ENCODE results near the gene SULF2.
A peak's percentile ranks its signal among the peaks of the same experiment; 100 is the strongest.
"Not testable (repeated sequence)": the region's sequence is repeated elsewhere in the genome, so short reads cannot be mapped to it uniquely, and the experiment has no call there.

Gene SULF2

GRCh38 chr20:47785311-47785853, at the start of gene SULF2:
Gene SULF2 (minus strand): TSS chr20:47785481. CDS start chr20:47757363, 28,118 bp downstream.
- DNase-seq, result peak; percentile 7

GRCh38 chr20:47831675-47832074, 46.4 kb upstream of the SULF2 start:
- not testable (repeated sequence) for DNase-seq

GRCh38 chr20:47826716-47827115, 41.4 kb upstream of the SULF2 start:
- not testable (repeated sequence) for DNase-seq

GRCh38 chr20:47826006-47826405, 40.7 kb upstream of the SULF2 start:
- DNase-seq, result not testable (repeated sequence)

- no peak for DNase-seq
Measured at GRCh38 chr20:47825011-47825762, 39.9 kb upstream of the SULF2 start.

GRCh38 chr20:47823941-47824340, 38.7 kb upstream of the SULF2 start:
- not testable (repeated sequence) for DNase-seq

- DNase-seq, result no peak
Measured at GRCh38 chr20:47821481-47822100, 36.3 kb upstream of the SULF2 start.

- no peak for DNase-seq
Measured at GRCh38 chr20:47818996-47819609, 33.8 kb upstream of the SULF2 start.

- DNase-seq, result no peak
Measured at GRCh38 chr20:47818466-47818865, 33.2 kb upstream of the SULF2 start.

- DNase-seq, result no peak
Measured at GRCh38 chr20:47818016-47818415, 32.7 kb upstream of the SULF2 start.

GRCh38 chr20:47817573-47817972, 32.3 kb upstream of the SULF2 start:
- no peak for DNase-seq

GRCh38 chr20:47816487-47817451, 31.5 kb upstream of the SULF2 start:
- no peak for DNase-seq

- no peak for DNase-seq
Measured at GRCh38 chr20:47815866-47816265, 30.6 kb upstream of the SULF2 start.

- no peak for DNase-seq
Measured at GRCh38 chr20:47815416-47815806, 30.1 kb upstream of the SULF2 start.

GRCh38 chr20:47814632-47815415, 29.5 kb upstream of the SULF2 start:
- DNase-seq, result no peak

GRCh38 chr20:47810721-47811347, 25.6 kb upstream of the SULF2 start:
- DNase-seq, result no peak

GRCh38 chr20:47810116-47810677, 24.9 kb upstream of the SULF2 start:
- DNase-seq, result no peak

- DNase-seq, result no peak
Measured at GRCh38 chr20:47809161-47809960, 24.1 kb upstream of the SULF2 start.

GRCh38 chr20:47805951-47806350, 20.7 kb upstream of the SULF2 start:
- no peak for DNase-seq

- not testable (repeated sequence) for DNase-seq
Measured at GRCh38 chr20:47804972-47805371, 19.7 kb upstream of the SULF2 start.

Measured in NCI-H1092 treated with DMSO at 0.1 percent for 48 hours (cell line).